Activated T-cell treated with anti-CD3 and anti-CD28 coated beads for 24 hours (primary cell): ENCODE results near the gene FAHD2A.
"Not testable (repeated sequence)": the region's sequence is repeated elsewhere in the genome, so short reads cannot be mapped to it uniquely, and the experiment has no call there.

Source experiments
- DNase-seq: peaks from one replicate; pipeline ENCODE4 v3.0.0-alpha.2; 2020; ENCODE audit warnings: low read depth

Gene FAHD2A

GRCh38 chr2:95402370-95403203, at the start of gene FAHD2A:
Gene FAHD2A (plus strand): TSS chr2:95402708. CDS start chr2:95405559, 2,851 bp downstream.
- DNase-seq: peak; percentile 93

- no peak for DNase-seq
Observed at GRCh38 chr2:95353055-95353575, 49.4 kb upstream of the FAHD2A start.

- DNase-seq: no peak
Observed at GRCh38 chr2:95353613-95354468, 48.7 kb upstream of the FAHD2A start.

- DNase-seq: no peak
Observed at GRCh38 chr2:95354469-95354901, 48.0 kb upstream of the FAHD2A start.

DNA sequence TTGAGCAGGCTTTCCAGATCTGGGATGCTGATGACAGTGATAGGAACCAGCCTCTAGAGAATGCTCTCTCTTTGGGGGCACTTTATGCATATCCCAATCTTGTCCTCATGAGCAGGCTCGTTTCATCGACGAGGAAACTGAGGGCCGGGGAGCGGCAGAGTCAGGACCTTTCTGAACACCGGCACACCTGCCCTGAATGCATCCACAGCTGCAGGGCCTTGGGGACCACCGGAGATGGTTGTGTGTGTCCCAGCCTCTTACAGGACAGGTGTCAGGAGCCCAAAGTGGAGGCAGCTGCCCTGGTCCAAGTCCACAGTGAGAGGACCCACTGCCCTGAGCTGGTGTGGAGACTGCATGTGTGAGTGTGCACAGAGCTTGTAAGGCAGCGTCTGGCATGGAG, 47.6 kb upstream of the FAHD2A start:
- DNase-seq: no peak

- DNase-seq: not testable (repeated sequence)
Observed at GRCh38 chr2:95355486-95355885, 47.0 kb upstream of the FAHD2A start.

- no peak for DNase-seq
Observed at GRCh38 chr2:95356821-95357700, 45.4 kb upstream of the FAHD2A start.

GRCh38 chr2:95357717-95358280, 44.7 kb upstream of the FAHD2A start:
- no peak for DNase-seq

DNA sequence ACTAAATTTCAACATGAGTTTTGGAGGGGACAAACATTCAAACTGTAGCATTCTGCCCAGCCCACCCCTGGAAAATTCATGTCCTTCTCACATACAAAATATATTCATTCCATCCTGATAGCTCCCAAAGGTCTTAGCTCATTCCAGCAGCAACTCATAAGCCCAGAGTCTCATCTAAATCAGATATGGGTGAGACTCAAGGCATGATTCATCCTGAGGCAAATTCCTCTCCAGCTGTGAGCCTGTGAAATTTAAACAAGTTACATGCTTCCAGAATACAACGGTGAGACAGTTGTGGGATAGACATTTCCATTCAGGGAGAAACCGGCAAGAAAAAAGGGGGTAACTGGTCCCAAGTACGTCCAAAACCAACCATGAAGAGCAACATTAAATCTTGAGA, 43.5 kb upstream of the FAHD2A start:
- DNase-seq: no peak

DNA sequence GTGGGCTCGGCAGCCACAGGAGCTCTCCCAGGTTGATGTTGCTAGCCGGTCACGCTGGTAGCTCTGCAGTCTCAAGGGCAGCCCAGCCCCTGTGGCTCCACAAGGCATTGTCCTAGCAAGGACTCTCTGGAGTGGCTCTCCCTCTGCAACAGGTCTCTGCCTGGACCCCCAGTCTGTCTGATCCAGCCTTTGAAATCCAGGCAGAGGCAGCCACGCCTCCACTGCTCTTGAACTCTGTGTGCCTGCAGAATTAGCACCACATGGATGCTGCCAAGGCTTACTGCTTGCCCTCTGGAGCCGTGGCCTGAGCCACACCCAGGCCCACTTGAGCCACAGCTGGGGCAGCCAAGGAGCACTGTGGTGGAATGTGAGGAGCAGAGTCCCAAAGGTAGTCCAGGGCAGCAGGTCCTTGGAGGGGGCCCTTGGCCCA, 43.0 kb upstream of the FAHD2A start:
- DNase-seq: no peak

DNA sequence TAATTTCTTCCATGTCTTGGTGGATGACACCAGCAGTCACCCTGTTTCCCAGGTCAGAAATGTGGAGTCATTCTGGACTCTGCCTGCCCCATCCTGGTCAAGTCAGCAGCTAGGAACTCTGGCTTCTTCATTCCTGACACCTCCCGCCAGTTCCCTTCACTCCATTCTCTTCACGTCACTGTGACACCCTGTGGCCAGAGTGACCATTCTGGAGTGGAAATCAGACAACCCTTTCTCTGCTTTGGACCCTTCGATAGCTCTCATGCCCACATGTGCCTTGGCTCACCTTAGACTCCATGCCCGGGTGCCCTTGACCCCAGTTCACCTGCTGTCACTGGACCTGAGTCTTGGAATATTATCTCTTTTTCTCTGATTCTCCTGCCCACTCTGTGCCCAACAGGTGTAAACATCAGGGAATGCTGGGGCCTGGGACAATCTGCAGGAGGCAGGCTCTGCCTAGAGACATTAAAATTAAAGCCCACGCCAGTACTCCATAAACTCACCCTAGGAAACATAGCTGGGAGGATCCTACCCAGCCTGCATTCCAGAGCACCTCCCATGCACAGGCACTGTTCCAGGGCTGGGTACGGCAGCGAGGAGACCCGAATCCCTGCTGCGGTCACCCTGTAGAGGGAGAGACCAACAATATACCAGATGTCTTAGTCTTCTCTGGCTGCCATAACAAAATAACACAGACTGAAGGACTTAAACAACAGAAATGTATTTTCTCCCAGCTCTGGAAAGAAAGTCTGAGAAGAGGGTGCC, 41.1 kb upstream of the FAHD2A start:
- no peak for DNase-seq

GRCh38 chr2:95362486-95362885, 40.0 kb upstream of the FAHD2A start:
- DNase-seq: no peak

DNA sequence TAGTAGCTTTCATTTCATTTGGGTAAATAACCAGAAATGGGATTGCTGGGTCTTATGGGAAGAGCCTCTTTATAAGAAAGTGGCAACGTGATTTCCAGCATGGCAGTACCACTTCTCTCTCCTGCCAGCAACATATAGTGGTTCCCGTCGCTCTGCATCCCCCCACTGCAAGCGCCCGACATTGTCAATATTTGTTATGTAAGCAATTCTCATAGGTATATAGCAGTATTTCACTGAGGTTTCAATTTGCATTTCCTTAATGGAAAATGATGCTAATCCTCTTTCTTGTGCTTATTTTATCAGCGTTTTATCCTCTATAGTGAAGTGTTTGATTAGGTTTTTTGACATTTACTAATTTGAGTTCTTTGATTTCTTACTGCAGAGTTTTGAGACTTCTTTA, 36.0 kb upstream of the FAHD2A start:
- DNase-seq: no peak

DNA sequence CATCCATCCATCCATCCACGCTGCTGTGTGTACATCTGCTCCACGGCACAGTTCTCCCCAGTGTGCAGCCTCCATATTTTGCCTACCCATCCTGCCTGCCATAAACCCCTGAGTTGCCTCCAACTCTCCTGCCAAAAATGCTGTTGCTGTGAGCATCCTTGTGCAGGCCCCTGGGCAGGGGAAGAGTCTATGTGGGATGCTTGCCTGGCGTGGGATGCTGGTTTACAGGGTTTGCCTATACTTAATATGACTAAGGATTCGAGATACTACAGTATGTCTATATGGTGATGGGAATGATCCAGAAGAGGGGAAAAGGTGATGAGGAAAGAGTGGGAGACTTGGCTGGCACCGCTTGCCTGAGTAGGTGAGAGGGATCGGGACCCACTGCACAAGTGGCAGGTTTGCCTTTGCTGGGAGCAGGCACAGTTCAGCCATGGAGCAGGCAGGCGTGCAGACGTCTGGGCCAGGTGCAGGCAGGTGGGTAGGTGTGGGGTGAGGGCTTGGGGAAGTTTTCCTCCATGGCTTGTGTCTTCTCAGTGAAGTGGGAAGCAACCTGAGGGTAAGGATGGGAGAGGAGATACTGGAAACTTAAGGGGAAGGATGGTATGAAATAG, 30.2 kb upstream of the FAHD2A start:
- DNase-seq: no peak

GRCh38 chr2:95372845-95373244, 29.7 kb upstream of the FAHD2A start:
- DNase-seq: no peak

DNA sequence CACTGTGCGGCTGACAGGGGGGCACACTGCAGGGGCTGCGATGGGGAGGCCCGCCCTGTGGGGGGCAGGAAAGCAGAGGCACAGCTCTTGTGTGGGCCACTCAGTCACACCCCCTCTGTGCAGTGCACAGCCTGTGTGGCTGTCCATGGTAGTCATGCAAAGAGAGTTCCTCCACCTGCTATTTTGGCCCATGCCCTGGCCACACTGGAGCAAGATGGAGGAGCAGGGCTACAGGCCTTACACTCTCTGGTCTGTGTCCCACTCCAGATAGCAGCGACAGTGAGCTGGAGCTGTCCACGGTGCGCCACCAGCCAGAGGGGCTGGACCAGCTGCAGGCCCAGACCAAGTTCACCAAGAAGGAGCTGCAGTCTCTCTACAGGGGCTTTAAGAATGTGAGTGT, 28.5 kb upstream of the FAHD2A start:
- DNase-seq: no peak

DNA sequence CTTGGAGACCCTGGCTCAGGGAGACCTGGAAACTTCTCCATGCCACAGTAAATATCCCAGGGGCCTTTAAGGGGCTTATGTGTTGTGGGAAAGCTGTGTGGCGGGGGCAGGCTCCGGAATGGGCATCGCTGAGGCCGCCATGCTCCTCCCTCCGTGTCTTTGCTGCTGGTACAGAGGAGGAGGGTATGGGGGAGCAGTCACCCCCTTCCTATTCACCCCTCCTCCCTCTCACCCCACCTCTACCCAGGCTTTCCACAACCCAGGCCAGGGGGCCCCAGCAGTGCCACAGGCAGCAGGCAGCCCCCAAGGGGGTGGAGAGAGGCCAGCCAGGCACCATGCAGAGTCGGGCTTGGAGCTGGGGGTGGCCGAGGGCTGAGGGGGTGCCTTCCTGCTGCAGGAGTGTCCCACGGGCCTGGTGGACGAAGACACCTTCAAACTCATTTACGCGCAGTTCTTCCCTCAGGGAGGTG, 28.0 kb upstream of the FAHD2A start:
- no peak for DNase-seq

GRCh38 chr2:95374921-95375471, 27.5 kb upstream of the FAHD2A start:
- DNase-seq: no peak

- no peak for DNase-seq
Observed at GRCh38 chr2:95375532-95376150, 26.9 kb upstream of the FAHD2A start.
